ENCODE data around the gene NKX3-2. TPM values are rescaled to one million over a fixed set of nuclear protein-coding genes. Genes with fewer than 3 reads are reported as not detected.

Gene NKX3-2
- total RNA-seq, 1 donor from 2014 or later: 6.0 TPM

DNA sequence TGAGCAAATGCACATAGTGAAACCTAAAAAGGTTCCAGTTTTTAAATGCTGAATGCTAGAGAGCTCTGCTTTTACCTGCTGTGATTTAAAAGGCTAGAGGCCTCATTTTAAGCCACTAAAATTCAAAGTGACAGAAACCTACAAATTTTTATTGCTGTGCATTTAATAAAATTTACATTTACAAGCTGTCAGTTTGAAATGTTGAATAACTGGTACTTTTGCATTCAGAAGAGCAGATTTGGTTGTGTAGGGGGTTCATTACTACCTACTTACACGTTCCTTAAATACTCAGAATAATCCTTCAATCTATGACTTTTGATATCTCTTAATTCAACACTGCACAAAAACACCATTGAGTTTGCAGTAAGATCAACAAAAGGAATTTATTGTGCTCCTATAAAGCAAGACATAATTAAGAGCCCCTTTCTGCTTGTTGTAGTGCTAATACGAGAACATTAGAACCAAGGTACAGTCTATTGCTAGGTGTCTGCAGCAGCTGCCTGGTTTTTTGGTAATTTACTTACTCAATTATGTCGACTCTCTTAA, 27.9 kb downstream of the NKX3-2 start:
- no peak overlapping the region for H3K4me3 Mint-ChIP-seq
- no peak for DNase-seq (ENCODE audit: extremely low spot score, unreplicated experiment)
- TF ChIP-seq, protein P1, sequence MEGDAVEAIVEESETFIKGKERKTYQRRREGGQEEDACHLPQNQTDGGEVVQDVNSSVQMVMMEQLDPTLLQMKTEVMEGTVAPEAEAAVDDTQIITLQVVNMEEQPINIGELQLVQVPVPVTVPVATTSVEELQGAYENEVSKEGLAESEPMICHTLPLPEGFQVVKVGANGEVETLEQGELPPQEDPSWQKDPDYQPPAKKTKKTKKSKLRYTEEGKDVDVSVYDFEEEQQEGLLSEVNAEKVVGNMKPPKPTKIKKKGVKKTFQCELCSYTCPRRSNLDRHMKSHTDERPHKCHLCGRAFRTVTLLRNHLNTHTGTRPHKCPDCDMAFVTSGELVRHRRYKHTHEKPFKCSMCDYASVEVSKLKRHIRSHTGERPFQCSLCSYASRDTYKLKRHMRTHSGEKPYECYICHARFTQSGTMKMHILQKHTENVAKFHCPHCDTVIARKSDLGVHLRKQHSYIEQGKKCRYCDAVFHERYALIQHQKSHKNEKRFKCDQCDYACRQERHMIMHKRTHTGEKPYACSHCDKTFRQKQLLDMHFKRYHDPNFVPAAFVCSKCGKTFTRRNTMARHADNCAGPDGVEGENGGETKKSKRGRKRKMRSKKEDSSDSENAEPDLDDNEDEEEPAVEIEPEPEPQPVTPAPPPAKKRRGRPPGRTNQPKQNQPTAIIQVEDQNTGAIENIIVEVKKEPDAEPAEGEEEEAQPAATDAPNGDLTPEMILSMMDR (conservative IDR thresholded peaks at IDR 0.05): no peak
- H3K27me3 Mint-ChIP-seq: peaks cover 49% of the 10 kb centered on the region
- H3K36me3 Mint-ChIP-seq: no peaks in the 10 kb centered on the region
- H3K4me1 Mint-ChIP-seq (ENCODE audit: unreplicated experiment): peaks cover 5% of the 10 kb centered on the region
- H3K9me3 Mint-ChIP-seq: no peaks in the 10 kb centered on the region
- H3K27ac Mint-ChIP-seq: no peak overlapping the region

DNA sequence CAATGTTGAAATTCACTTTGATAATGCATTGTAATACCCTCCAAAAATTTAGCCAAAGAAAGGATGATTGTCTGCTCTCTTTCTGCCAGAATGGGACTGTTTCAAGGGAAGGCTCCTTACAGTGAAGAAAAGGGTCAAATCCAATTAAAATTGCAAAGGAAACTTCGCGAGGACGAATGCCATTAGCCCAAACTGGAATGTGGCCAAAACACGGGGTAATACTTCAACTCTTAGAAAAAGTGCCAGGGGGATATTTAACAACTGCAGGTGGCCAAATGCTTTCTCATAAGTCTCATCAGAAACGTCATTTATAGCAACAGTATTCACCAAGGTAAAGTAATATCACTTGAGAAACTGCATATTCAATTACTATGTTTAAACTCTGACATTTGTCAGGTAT, 29.0 kb downstream of the NKX3-2 start:
- Mint-ChIP-seq H3K9me3 (no peaks in the 10 kb centered on the region), H3K4me1 (ENCODE audit: unreplicated experiment) (peaks cover 5% of the 10 kb centered on the region), H3K4me3 (no peak overlapping the region), H3K27me3 (peaks cover 43% of the 10 kb centered on the region), H3K36me3 (no peaks in the 10 kb centered on the region), H3K27ac (no peak overlapping the region)
- no peak for DNase-seq (ENCODE audit: extremely low spot score, unreplicated experiment)
- TF ChIP-seq, protein P1 (conservative IDR thresholded peaks at IDR 0.05): no peak

DNA sequence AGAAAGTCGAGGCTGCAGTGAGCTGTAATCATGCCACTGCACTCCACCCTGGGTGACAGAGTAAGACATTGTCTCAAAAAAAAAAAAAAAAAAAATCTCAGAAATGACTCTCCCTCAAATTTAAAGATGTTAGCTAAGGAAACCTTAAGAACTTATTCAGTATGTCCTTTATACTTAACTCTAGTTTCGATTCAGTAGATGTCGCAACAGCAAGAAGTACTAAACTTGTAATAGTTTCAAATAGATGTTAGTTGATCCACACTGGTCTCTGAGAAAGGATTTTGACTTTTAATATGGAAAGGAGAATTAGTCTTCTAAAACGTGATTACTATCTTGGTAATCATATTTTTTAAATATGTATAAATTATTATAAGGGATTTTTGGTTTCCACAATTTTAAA, 29.6 kb downstream of the NKX3-2 start:
- peaks cover 39% of the 10 kb centered on the region for H3K27me3 Mint-ChIP-seq
- no peaks in the 10 kb centered on the region for H3K36me3 Mint-ChIP-seq
- no peak for DNase-seq (ENCODE audit: extremely low spot score, unreplicated experiment)
- no peaks in the 10 kb centered on the region for H3K9me3 Mint-ChIP-seq
- peaks cover 5% of the 10 kb centered on the region for H3K4me1 Mint-ChIP-seq (ENCODE audit: unreplicated experiment)
- TF ChIP-seq, protein P1 (conservative IDR thresholded peaks at IDR 0.05): no peak
- no peak overlapping the region for H3K4me3 Mint-ChIP-seq
- H3K27ac Mint-ChIP-seq: no peak overlapping the region

DNA sequence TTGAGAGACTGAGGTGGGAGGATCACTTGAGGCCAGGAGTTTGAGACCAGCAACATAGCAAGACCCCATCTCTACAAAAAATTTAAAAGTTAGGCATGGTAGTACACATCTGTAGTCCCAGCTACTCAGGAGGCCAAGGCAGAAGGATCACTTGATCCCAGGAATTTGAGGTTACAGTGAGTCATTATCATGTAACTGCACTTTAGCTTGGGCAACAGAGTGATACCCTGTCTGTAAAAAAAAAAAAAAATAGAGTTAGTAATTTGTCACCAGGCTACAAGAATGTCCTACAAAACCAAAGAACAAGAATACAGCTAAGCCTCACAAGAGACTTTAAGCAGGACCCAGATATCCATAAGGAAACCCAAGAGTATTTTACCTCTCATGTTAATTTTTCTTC, 33.2 kb downstream of the NKX3-2 start:
- Mint-ChIP-seq H3K36me3 (no peaks in the 10 kb centered on the region), H3K4me1 (ENCODE audit: unreplicated experiment) (peaks cover 5% of the 10 kb centered on the region), H3K27ac (no peak overlapping the region), H3K9me3 (no peaks in the 10 kb centered on the region), H3K27me3 (peaks cover 30% of the 10 kb centered on the region), H3K4me3 (no peak overlapping the region)
- DNase-seq (ENCODE audit: extremely low spot score, unreplicated experiment): no peak
- TF ChIP-seq, protein P1 (conservative IDR thresholded peaks at IDR 0.05): no peak

DNA sequence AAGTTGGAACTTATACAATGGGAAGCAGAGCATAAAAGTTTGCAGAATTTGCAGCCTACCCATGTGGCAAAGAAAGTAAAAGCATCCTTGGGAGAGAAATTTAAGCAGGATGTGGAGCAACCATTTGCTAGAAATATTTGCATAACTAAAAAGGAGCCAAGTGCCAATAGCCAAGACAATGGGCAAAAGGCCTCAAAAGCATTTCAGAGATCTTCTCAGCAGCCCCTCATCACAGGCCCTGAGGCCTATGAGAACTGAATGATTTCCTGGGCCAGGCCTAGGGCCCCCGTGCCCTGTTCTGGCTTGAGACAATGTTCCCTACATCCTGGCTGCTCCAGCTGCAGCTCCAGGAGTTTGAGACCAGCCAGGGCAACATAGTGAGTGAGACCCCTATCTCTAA, 34.9 kb downstream of the NKX3-2 start:
- no peak for DNase-seq (ENCODE audit: extremely low spot score, unreplicated experiment)
- Mint-ChIP-seq H3K4me1 (ENCODE audit: unreplicated experiment) (no peaks in the 10 kb centered on the region), H3K36me3 (no peaks in the 10 kb centered on the region), H3K4me3 (no peak overlapping the region), H3K27me3 (peaks cover 23% of the 10 kb centered on the region), H3K9me3 (no peaks in the 10 kb centered on the region), H3K27ac (no peak overlapping the region)
- TF ChIP-seq, protein P1 (conservative IDR thresholded peaks at IDR 0.05): no peak

DNA sequence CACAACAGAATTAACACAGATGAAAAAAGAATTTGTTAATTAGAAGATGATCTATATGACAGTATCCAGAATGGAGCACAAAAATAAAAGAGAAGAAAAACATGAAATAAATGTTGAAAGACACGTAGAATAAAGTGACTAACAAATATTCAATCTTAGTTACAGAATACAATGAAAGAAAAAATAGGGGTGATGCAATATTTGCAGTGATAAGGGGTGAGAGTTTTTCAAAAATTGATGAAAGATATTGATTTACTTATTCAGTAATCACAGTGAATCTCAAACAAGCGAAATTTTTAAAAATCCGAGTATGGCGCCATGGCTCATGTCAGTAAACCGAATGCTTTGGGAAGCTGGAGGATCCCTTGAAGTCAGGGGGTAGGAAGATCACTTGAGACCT, 39.9 kb downstream of the NKX3-2 start:
- TF ChIP-seq, protein P1 (conservative IDR thresholded peaks at IDR 0.05): no peak
- H3K4me3 Mint-ChIP-seq: no peak overlapping the region
- H3K27me3 Mint-ChIP-seq: peaks cover 9% of the 10 kb centered on the region
- H3K9me3 Mint-ChIP-seq: no peaks in the 10 kb centered on the region
- no peak overlapping the region for H3K27ac Mint-ChIP-seq
- DNase-seq (ENCODE audit: extremely low spot score, unreplicated experiment): no peak
- H3K4me1 Mint-ChIP-seq (ENCODE audit: unreplicated experiment): peaks cover 6% of the 10 kb centered on the region
- H3K36me3 Mint-ChIP-seq: no peaks in the 10 kb centered on the region
